SH-SY5Y (cell line): ENCODE measurements around the gene PNPLA7.

ENCODE experiments used
- GATA2 ChIP-seq: IDR thresholded peaks from 2 replicates; pipeline ENCODE4 v1.6.1; 2011; ENCODE audit warnings: mild to moderate bottlenecking, low read depth, low read length
- GATA3 ChIP-seq: IDR thresholded peaks from 2 replicates; pipeline ENCODE4 v1.6.1; 2011; ENCODE audit warnings: low read depth, mild to moderate bottlenecking, low read length, moderate library complexity

PNPLA7 gene

DNA sequence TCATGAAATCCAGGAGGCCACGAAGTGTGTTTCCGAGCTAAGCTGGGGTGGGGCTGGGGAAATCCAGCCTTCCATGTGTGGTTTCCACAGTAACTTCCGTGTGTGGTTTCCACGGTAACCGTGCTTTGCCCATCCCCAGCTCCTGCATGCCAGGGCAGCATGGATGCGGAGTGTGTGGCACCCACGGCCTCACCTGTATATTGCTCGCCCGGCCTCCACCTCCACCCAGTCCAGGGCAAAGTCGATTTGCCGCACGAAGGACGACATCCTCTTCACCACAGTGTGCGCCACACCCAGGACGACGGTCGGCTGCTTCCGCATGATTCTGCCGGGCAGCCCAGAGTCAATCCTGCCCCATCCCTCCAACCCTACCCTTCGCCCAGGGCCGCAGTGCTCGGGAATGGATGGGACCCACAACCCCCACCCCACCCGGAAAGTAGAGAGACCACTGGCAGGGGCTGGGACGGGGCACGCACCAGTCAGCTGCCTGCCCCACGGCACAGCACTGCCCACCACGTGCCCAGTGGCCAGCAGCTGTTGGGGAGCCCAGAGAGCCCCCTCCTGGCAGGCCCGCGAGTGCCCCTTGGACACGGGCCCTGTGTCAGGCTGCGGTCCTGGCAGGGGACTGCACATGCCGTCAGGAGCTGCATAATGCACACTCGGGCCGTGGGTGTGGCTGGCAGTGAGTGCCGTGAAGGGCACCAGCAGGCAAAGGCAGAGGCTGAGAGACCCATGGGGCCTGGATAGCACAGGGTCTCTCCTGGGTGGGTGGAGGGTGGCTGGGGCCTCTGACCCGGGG lies 52.1 kb downstream of the PNPLA7 start:
- no peak for TF ChIP-seq GATA2
- no peak for TF ChIP-seq GATA3

DNA sequence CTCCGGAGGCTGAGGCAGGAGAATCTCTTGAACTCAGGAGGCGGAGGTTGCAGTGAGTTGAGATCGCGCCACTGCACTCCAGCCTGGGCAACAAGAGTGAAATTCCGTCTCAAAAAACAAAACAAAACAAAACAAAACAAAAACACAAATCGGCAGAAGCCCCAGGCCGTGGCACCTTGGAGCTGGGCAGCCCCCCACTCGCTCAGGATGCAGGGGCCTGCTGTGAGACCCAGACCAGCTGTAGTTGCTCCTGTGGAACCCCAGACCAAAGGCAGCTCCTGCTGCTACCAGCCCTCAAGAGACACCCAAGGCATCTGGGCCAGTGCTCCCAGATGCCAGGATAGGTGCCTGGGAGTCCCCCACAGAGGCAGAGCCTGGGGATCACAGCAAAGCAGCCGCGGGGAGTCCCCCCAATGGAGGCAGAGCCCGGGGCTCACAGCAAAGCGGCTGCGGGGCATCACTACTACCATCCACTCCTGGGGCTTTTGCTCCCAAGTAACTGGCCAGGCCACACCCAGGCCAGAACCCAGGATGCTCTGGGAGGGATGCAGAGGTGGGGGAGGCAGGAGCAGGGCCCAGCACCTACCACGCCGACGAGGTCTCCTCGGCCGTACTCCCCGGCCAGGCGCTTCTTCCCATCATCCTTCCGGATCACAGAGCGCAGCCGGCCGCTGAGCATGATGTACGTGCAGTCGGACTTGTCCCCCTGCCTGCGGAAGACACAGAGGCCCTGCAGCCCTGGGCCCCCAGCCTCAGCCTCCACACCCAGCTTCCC lies 53.4 kb downstream of the PNPLA7 start:
- TF ChIP-seq GATA2 = no peak
- TF ChIP-seq GATA3 = no peak

DNA sequence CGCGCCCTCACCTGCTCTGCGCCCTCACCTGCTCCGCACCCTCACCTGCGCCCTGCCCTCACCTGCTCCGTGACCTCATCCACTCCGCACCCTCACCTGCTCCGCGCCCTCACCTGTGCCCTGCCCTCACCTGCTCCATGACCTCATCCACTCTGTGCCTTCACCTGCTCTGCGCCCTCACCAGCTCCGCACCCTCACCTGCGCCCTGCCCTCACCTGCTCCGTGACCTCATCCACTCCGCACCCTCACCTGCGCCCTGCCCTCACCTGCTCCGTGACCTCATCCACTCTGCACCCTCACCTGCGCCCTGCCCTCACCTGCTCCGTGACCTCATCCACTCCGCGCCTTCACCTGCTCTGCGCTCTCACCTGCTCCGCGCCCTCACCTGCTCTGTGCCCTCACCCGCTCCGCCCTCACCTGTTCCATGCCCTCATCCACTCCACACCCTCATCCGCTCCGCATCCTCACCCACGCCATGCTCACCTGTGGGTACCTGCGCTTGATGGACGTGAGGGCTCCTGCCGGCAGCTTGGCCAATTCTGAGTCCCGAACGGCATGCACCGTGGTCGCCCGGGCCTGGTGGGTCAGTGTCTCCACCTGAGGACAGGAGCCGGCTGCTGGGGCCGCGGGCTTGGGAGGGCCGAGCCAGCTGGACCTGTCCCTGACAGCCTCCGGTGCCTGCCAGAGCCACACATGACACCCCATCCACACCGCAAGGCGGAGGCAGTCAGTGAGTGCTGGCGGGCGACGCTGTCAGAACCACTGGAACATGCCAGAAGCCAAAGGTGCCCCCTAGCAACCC lies 55.5 kb downstream of the PNPLA7 start:
- no peak for TF ChIP-seq GATA2
- TF ChIP-seq GATA3 = no peak

DNA sequence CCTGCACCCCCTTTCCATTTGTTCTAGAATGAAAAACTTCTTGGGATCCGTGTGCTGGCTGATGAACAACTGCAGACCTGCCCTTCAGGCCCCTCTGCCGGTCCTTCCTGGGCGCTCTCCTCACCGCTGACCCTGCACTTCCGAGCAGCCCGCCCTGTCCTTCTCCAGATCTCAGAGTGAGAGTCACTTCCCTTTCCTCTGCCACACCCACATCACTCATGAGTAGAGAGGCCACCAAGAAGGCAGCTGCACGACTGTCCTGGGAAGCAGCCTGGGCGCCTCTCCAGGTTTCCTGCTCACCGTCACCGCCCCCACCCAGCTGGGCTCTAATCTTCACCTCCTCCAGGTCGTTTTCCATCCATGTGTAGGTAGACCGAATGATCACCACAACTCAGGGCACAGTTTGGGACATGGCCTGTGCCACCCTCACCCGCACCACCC lies 56.1 kb downstream of the PNPLA7 start:
- TF ChIP-seq GATA2 (no peak), GATA3 (no peak)

DNA sequence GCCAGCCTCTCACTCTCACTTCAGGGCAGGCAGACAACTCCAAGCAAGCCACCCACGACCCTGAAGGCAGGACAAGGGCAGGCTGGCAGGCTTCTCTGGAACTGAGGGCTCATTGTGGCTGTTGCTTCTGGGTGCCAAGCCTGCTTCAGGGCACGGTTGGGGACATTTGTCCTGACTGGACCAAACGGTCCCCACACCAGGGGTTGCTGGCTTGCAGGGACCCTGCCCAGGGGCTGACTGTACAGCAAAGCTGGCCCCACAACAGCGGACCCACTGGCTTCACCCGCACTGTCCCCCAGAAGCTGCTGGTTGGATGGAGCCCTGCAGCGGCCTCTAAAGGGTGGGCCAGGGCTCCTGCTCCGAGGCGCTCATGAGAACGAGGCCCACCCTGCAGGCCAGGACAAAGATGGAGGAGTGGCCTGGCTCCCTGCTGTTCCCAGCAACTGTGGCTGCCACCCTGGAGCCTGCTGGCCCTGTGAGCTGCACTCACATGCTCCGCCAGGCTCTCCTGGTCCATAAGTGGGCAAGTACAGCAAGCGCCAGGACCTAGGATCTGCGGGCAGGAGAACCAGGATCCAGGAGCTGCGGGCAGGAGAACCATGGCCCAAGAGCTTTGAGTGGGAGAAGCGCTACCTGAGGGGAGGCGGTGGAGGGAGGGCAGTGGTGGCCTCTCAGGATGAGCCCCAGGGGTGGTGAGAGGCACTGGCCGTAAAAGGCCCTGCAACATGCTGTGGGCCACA lies 56.7 kb downstream of the PNPLA7 start:
- TF ChIP-seq GATA2 (no peak), GATA3 (no peak)

DNA sequence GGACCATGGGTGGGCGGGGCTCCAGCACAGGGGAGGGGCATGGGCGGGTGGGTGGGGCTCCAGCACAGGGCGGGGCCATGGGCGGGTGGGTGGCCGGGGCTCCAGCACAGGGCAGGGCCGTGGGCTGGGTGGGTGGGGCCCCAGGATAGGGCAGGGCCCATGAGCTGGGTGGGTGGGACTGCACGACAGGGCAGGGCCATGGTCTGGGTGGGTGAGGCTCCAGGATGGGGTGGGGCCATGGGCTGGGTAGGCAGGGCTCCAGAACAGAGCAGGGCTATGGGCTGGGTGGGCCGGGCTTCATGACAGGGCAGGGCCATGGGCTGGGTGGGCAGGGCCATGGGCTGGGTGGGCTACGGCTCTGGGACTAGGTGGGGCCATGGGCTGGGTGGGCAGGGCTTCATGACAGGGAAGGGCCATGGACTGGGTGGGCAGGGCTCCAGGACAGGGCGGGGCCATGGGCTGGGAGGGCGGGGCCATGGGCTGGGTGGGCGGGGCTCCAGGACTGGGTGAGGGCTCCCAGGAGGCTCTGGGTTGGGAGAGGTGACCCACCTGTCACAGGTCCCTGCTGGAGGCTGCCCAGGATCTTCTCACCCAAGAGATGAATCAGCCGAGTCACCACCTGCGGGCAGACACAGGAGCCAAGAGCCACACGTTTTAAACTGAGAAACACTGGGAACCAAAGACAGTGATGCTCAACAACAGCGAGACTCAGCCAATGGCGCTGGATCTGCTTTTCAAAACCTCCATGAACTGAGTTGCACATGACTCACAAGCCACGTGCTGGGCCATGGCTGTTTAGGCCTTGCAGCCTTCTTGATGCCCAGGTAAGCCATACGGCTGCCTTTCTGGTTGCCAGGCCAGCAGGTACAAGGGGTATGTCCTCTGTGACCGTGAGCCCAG lies 57.5 kb downstream of the PNPLA7 start:
- TF ChIP-seq GATA2 (no peak), GATA3 (no peak)

DNA sequence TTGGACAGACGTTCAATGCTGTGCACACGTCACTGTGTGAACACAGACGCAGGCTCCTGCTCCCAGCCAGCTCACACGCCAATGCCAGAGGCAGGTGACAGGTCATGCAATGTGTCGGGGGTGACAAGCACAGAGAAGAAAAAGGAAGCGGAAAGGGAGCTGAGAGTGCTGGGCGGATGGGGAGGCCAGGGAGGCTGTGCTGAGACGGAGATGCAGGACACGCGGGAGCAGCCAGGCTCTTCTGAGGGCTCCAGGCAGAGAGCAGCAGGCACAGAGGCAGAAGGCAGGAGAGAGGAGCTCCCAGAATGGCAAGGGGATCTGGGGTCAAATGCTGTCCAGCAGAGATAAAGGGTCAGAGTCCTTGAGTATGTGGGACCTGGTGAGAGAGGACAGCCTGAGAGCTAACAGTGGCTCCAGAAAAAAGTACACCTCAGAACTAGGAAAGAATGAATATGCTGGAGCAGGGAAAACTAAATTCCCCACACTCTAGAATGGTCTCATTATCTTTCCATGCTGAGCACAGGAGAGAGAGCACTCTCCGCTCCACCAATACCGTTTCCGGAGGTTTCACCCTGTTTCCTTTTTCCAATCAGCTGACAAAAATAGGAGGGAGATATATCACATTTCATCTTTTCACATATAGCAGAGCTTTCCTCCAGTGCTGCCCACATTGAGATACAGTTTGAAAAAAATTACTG lies 58.3 kb downstream of the PNPLA7 start:
- TF ChIP-seq GATA2 (no peak), GATA3 (no peak)

DNA sequence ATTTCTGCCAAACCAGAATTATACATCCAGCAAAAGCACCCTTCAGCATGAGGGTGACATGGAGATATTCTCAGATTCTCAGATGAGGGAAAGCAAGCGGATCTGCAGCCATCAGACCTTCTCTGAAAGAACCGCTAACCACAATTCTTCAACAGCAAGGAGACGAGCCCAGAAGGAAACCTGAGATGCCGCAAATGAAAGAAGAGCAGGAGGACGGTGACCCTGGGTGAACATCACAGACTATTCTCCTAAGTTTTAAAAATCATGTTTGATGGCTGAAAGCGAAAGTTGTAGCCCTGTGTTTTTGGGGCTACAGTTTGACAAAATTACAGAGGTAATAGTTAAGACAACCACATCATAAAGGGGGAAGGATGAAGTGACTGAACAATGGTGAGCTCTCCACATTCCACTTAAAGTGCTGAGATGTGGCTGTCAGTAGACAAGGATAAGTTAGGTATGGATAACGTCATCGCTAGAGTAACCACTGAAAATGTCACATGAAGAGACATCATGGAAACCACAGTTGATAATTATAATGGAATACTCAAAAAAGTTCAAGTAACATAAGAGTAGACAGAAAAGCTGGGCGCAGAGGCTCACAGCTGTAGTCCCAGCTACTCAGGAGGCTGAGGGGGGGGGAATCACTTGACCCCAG lies 59.5 kb downstream of the PNPLA7 start:
- no peak for TF ChIP-seq GATA2
- TF ChIP-seq GATA3 = no peak

DNA sequence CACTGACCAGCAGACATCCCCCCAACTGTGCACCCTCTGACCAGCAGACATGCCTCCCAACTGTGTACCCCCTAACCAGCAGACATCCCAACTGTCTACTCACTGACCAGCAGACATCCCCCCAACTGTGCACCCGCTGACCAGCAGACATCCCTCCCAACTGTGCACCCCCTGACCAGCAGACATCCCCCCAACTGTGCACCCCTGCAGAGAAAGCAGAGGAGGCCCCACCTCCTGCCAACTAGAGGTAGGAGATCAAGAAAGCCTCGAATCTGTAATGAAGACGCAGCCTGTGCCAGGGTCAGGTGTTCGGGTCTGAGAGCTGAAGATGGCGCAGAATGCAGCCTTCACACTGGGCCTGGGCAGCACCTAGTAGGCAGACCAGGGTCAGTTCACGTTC lies 61.3 kb downstream of the PNPLA7 start:
- no peak for TF ChIP-seq GATA2
- no peak for TF ChIP-seq GATA3

DNA sequence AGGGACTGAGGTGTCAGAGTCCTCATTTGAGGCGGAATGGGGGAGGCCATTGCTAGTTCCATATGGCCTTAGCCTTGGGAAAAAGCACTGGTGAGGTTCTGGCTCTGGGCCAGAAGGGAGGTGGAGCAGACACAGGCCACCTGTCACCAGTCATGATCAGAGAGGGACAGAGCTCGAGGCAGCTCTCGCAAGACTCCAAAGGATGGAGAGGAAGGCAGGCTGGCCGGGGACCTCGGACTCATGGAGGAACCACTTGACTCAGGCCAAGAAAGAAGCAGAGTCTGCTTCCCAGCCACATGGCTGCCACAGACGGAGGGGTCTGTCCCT lies 61.9 kb downstream of the PNPLA7 start:
- TF ChIP-seq GATA3 = no peak
- TF ChIP-seq GATA2 = no peak

DNA sequence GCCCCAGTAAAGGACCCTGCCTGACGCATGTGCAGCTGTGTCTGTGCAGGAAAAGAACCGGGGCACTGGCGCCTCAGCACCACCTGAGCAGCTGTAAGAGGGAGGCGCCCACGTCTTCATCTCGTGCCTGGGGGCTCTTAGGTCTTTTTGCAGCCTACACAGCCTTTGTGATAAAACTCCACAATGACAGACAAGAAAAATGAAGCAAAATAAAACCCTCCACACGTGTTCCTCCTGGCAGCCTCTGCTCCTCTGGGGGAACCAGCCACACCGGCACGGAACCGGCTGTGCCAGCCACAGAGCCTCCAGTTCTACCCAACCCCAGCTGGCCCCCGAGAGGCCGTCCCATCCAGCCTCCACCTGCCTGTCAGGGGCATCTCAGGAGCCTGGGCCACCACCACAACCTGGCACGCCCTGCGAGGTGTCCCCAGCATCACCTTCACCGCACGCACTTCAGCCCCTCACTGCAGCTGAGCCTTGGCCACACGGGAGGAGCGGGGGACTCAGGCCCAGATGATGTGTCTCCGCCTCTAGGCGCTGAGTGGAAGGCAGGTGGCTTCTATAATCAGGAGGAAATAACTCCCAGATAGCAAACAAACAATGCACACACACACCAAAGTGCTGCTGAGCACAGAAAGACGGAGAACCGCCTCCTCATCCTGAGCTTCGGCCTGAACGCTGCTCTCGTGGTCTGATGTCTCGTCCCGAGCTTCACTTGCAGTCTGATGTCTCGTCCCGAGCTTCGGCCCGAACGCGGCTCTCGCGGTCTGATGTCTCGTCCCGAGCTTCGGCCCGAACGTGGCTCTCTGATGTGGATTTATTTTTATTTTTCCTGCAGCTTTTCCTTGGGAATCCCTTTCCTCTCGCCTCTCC lies 62.5 kb downstream of the PNPLA7 start:
- TF ChIP-seq GATA2 (no peak), GATA3 (no peak)
